BLaER1 treated with 17β-estradiol and CSF1 and Interleukin-3, amounts not matched to agents 10 nM and 100 nM (cell line): ENCODE data around the gene TMEM63A.
"Not testable (repeated sequence)": the region's sequence is repeated elsewhere in the genome, so short reads cannot be mapped to it uniquely, and the experiment has no call there.

ENCODE experiments used
- H3K27ac ChIP-seq, 11 experiments: shearing (Covaris generic); formaldehyde crosslinking; 2 replicates each; pipeline ENCODE4 v1.8.1; 2022
- H3K27me3 ChIP-seq, 11 experiments: shearing (Covaris generic); formaldehyde crosslinking; 2 replicates each; pipeline ENCODE4 v1.8.1; 2022
- H3K36me3 ChIP-seq, 11 experiments: shearing (Covaris generic); formaldehyde crosslinking; 2 replicates each; pipeline ENCODE4 v1.8.1; 2022
- H3K4me1 ChIP-seq, 10 experiments: shearing (Covaris generic); formaldehyde crosslinking; 2 replicates each; pipeline ENCODE4 v1.8.1; 2022
- H3K4me2 ChIP-seq, 11 experiments: shearing (Covaris generic); formaldehyde crosslinking; 2 replicates each; pipeline ENCODE4 v1.8.1; 2022
- H3K4me3 ChIP-seq, 10 experiments: shearing (Covaris generic); formaldehyde crosslinking; 2 replicates each; pipeline ENCODE4 v1.8.1; 2022
- H3K9ac ChIP-seq, 11 experiments: shearing (Covaris generic); formaldehyde crosslinking; 2 replicates each; pipeline ENCODE4 v1.8.1; 2022
- H3K9me3 ChIP-seq, 11 experiments: shearing (Covaris generic); formaldehyde crosslinking; replicated peaks in 1 of 11; 2 replicates each; pipeline ENCODE4 v1.8.1; 2022
- H4K20me1 ChIP-seq, 11 experiments: shearing (Covaris generic); formaldehyde crosslinking; 2 replicates each; pipeline ENCODE4 v1.8.1; 2022
- Cebpa-rat ChIP-seq, 11 experiments: shearing (Covaris generic); IDR thresholded peaks; 2 replicates each; pipeline ENCODE4 v1.8.1; 2022

Gene TMEM63A

GRCh38 chr1:225881959-225882693, at the start of gene TMEM63A:
Gene TMEM63A (minus strand): TSS chr1:225882380. CDS start chr1:225877580, 4,800 bp downstream.
- Histone ChIP-seq H3K27ac (peak within 1 kb of the TSS; percentile 81 to 97 (median 90)), H3K9ac (peak within 1 kb of the TSS; percentile 86 to 96 (median 91)), H3K9me3 (no peaks in the 10 kb centered on the region), H3K4me1 (peaks cover 49 to 59% (median 54%) of the 10 kb centered on the region in 10 experiments), H4K20me1 (peaks cover 0 to 44% (median 24%) of the 10 kb centered on the region in 11 experiments; a peak in 15 of 22 replicates), H3K27me3 (peaks cover 7 to 36% (median 26%) of the 10 kb centered on the region in 11 experiments), H3K36me3 (peaks cover 3 to 11% (median 5%) of the 10 kb centered on the region in 11 experiments; a peak in 14 of 22 replicates), H3K4me2 (peak within 1 kb of the TSS; percentile 95 to 100 (median 99)), H3K4me3 (peak within 1 kb of the TSS; percentile 89 to 100 (median 98))
- no peak for TF ChIP-seq Cebpa-rat (IDR thresholded peaks at IDR 0.05)

- no peaks in the 10 kb centered on the region for H3K9me3 ChIP-seq
- no peak overlapping the region for H3K9ac ChIP-seq
- H3K27ac ChIP-seq = no peak overlapping the region
- H4K20me1 ChIP-seq = no peaks in the 10 kb centered on the region
- no peaks in the 10 kb centered on the region for H3K27me3 ChIP-seq
- H3K36me3 ChIP-seq = no peaks in the 10 kb centered on the region
- H3K4me3 ChIP-seq = no peak overlapping the region
- H3K4me1 ChIP-seq = peaks cover 5 to 12% (median 7%) of the 10 kb centered on the region in 10 experiments; a peak in 18 of 20 replicates
- no peak for TF ChIP-seq Cebpa-rat (IDR thresholded peaks at IDR 0.05)
- H3K4me2 ChIP-seq = no peak overlapping the region
These were observed 49.3 kb upstream of the TMEM63A start for GRCh38 chr1:225931270-225932136.

GRCh38 chr1:225930566-225930965, 48.4 kb upstream of the TMEM63A start:
- no peak for TF ChIP-seq Cebpa-rat (IDR thresholded peaks at IDR 0.05)
- Histone ChIP-seq H3K27me3 (no peaks in the 10 kb centered on the region), H3K36me3 (no peaks in the 10 kb centered on the region), H3K4me2 (no peak overlapping the region), H3K4me1 (peaks cover 0 to 7% (median 5%) of the 10 kb centered on the region in 10 experiments; a peak in 6 of 20 replicates), H3K4me3 (no peak overlapping the region), H3K9me3 (no peaks in the 10 kb centered on the region), H3K27ac (no peak overlapping the region), H4K20me1 (no peaks in the 10 kb centered on the region), H3K9ac (no peak overlapping the region)

- H3K27ac ChIP-seq, H4K20me1 ChIP-seq, H3K9ac ChIP-seq, H3K4me2 ChIP-seq, H3K9me3 ChIP-seq, H3K4me3 ChIP-seq, H3K27me3 ChIP-seq, H3K36me3 ChIP-seq: not testable (repeated sequence)
- peaks cover 6 to 15% (median 12%) of the 10 kb centered on the region in 10 experiments for H3K4me1 ChIP-seq
These were observed 47.3 kb upstream of the TMEM63A start for GRCh38 chr1:225929462-225929861.

GRCh38 chr1:225928186-225929175, 46.3 kb upstream of the TMEM63A start:
- Histone ChIP-seq H4K20me1 (no peaks in the 10 kb centered on the region), H3K4me1 (peaks cover 7 to 16% (median 12%) of the 10 kb centered on the region in 10 experiments), H3K4me3 (no peak overlapping the region), H3K27me3 (no peaks in the 10 kb centered on the region), H3K36me3 (no peaks in the 10 kb centered on the region), H3K27ac (peak overlapping the region in 4 of 11 experiments; percentile 6 to 39 (median 32); a peak in 4 of 22 replicates), H3K9me3 (no peaks in the 10 kb centered on the region), H3K4me2 (peak overlapping the region in 1 of 11 experiments; percentile 4; a peak in 2 of 22 replicates), H3K9ac (no peak overlapping the region)
- TF ChIP-seq Cebpa-rat (IDR thresholded peaks at IDR 0.05) = no peak

GRCh38 chr1:225926551-225927113, 44.5 kb upstream of the TMEM63A start:
- no peaks in the 10 kb centered on the region for H3K27me3 ChIP-seq
- peak overlapping the region in 1 of 11 experiments; percentile 18; a peak in 2 of 22 replicates for H3K27ac ChIP-seq
- H4K20me1 ChIP-seq = peaks cover 0 to 8% (median 0%) of the 10 kb centered on the region in 11 experiments; a peak in 4 of 22 replicates

GRCh38 chr1:225923692-225924555, 41.7 kb upstream of the TMEM63A start, which contains the start of gene PYCR2:
Gene PYCR2 (minus strand): TSS chr1:225924250. CDS start chr1:225924110, 140 bp downstream.
- Histone ChIP-seq H3K9ac (peak within 1 kb of the TSS; percentile 92 to 100 (median 95)), H3K4me2 (peak within 1 kb of the TSS; percentile 92 to 100 (median 96)), H4K20me1 (peaks cover 0 to 21% (median 0%) of the 10 kb centered on the region in 11 experiments; a peak in 4 of 22 replicates), H3K9me3 (no peaks in the 10 kb centered on the region), H3K27ac (peak within 1 kb of the TSS; percentile 91 to 100 (median 96)), H3K36me3 (peaks cover 17 to 37% (median 33%) of the 10 kb centered on the region in 11 experiments), H3K4me1 (peaks cover 50 to 61% (median 57%) of the 10 kb centered on the region in 10 experiments), H3K4me3 (peak within 1 kb of the TSS; percentile 68 to 97 (median 86)), H3K27me3 (no peaks in the 10 kb centered on the region)
- TF ChIP-seq Cebpa-rat (IDR thresholded peaks at IDR 0.05) = peak in 4 of 11 experiments; percentile 30 to 74 (median 52); a peak in 4 of 22 replicates

More at GRCh38 chr1:225926551-225927113, 44.5 kb upstream of the TMEM63A start:
- H3K9me3 ChIP-seq = no peaks in the 10 kb centered on the region
- peaks cover 25 to 34% (median 30%) of the 10 kb centered on the region in 10 experiments for H3K4me1 ChIP-seq
- peaks cover 7 to 15% (median 11%) of the 10 kb centered on the region in 11 experiments for H3K36me3 ChIP-seq
- no peak overlapping the region for H3K9ac ChIP-seq
- H3K4me2 ChIP-seq = peak overlapping the region in 1 of 11 experiments; percentile 7; a peak in 1 of 22 replicates
- no peak overlapping the region for H3K4me3 ChIP-seq
- no peak for TF ChIP-seq Cebpa-rat (IDR thresholded peaks at IDR 0.05)
